Gastroesophageal sphincter (tissue), 3 donors: ENCODE results near the gene ADGRB2.

Source experiments
- CTCF ChIP-seq, 4 experiments: fragments of 200-600 bp in 2 of 4; fragments of 450-650 bp in 2 of 4; sonication (generic) in 1 of 4; IDR thresholded peaks; one replicate each; pipeline ENCODE4 v1.5.1; 2017 to 2019; ENCODE audit warnings: antibody characterized with exemption in 4 of 4, mild to moderate bottlenecking in 2 of 4, moderate library complexity in 2 of 4
- EP300 ChIP-seq: sonication (generic); formaldehyde crosslinking; IDR thresholded peaks from one replicate; pipeline ENCODE4 v1.6.1; 2017; ENCODE audit warnings: antibody characterized with exemption, mild to moderate bottlenecking
- POLR2A ChIP-seq, 2 donors: fragments of 450-650 bp; IDR thresholded peaks; one replicate each; pipeline ENCODE4 v1.6.1; 2017; ENCODE audit warnings: antibody characterized with exemption in 2 of 2, mild to moderate bottlenecking in 2 of 2, moderate library complexity in 1 of 2
- POLR2AphosphoS5 ChIP-seq: sonication (generic); formaldehyde crosslinking; IDR thresholded peaks from one replicate; pipeline ENCODE4 v1.6.1; 2017; ENCODE audit warnings: antibody characterized with exemption

GRCh38 chr1:31780632-31781031 lies 16.5 kb upstream of the ADGRB2 start:
- TF ChIP-seq CTCF (IDR thresholded peaks at IDR 0.05) (no peak), POLR2A (IDR thresholded peaks at IDR 0.05) (no peak), POLR2AphosphoS5 (no peak), EP300 (no peak)
